Right lobe of liver (tissue), 6 donors: ENCODE measurements around the gene GPR17. TPM values are rescaled to one million over a fixed set of nuclear protein-coding genes. Genes with fewer than 3 reads are reported as not detected.
A peak's percentile ranks its signal among the peaks of the same experiment; 100 is the strongest.

Source experiments
- ATAC-seq, 4 donors: fragments of 200-7000 bp; cut with Tn5 transposase; one replicate each; pipeline ENCODE4 v1.9.1; 2020; ENCODE audit warnings: mild to moderate bottlenecking in 4 of 4, moderate library complexity in 4 of 4
- DNase-seq, 3 donors: peaks; one replicate each; pipeline ENCODE4 v3.0.0-alpha.2; 2020
- H3K27ac ChIP-seq, 3 donors: fragments of 200-600 bp; one replicate each; pipeline ENCODE4 v1.8.0; 2022
- H3K27me3 ChIP-seq, 2 donors: fragments of 200-600 bp; one replicate each; pipeline ENCODE4 v1.8.0; 2022
- H3K36me3 ChIP-seq, 4 donors: fragments of 200-600 bp; sonication (generic) in 1 of 4; one replicate each; pipeline versions ENCODE4 v1.5.1 to v1.8.0; 2017 to 2022; ENCODE audit warnings: control low read depth in 1 of 4
- H3K4me1 ChIP-seq, 4 donors: fragments of 200-600 bp; sonication (generic) in 1 of 4; one replicate each; pipeline versions ENCODE4 v1.5.1 to v1.8.0; 2017 to 2022; ENCODE audit warnings: control low read depth in 1 of 4
- H3K4me3 ChIP-seq, 3 donors: fragments of 200-600 bp; one replicate each; pipeline ENCODE4 v1.8.0; 2022
- H3K9me3 ChIP-seq, 4 donors: fragments of 200-600 bp; sonication (generic) in 1 of 4; one replicate each; pipeline versions ENCODE4 v1.5.1 to v1.8.0; 2017 to 2022; ENCODE audit warnings: control low read depth in 1 of 4
- CTCF ChIP-seq, 4 donors: fragments of 200-600 bp in 3 of 4; fragments of 450-650 bp in 1 of 4; IDR thresholded peaks; one replicate each; pipeline versions ENCODE4 v1.5.1 to v1.8.0; 2016 to 2022; ENCODE audit warnings: antibody characterized with exemption in 4 of 4, mild to moderate bottlenecking in 2 of 4
- POLR2A ChIP-seq: fragments of 450-650 bp; IDR thresholded peaks from one replicate; pipeline ENCODE4 v1.6.1; 2017; ENCODE audit warnings: antibody characterized with exemption, mild to moderate bottlenecking
- WGBS: methylation state at CpG from one replicate; pipeline ENCODE4 v1.1.6; 2018; ENCODE audit warnings: low coverage, low lambda C conversion rate; ENCODE audit not compliant: insufficient coverage; ENCODE audit errors: missing lambda C conversion rate; 5-methylcytosine and 5-hydroxymethylcytosine counted together
- intact Hi-C, 2 donors: fragments of 100-400 bp; cut with DNase I; formaldehyde crosslinking; loops; one replicate each; pipeline versions ENCODE4 v1.11.2 to v1.14.1; 2022
- total RNA-seq, 6 experiments: library from RNA; depleted of rRNA in 2 of 6; stranded (reverse); fragments of >200 nt in 2 of 6; fragmentation: NEBNext Ultra II Directional in 3 of 6; extraction: Animal tissue kit (Norgen Biotek cat#: 25700) in 3 of 6; gene quantifications; one replicate each; pipeline versions ENCODE4 v1.1.0 to v1.2.4, GENCODE V29; 2016 to 2023
- donor health status: DM: no; HTN: yes; CAD: no.
- donor health status: DM: no; HTN: no; CAD: no.
- donor health status: DM: no; HTN: no; CAD: no.
- donor health status: DM: no; HTN: yes; CAD: no.
- donor health status: DM: no; HTN: yes; CAD: no.

Gene GPR17
- total RNA-seq, 6 experiments from 2014 or later, result not detected

- Histone ChIP-seq H3K27ac (no peak overlapping the region), H3K36me3 (peaks cover 0 to 8% (median 3%) of the 10 kb centered on the region in 4 donors), H3K27me3 (no peaks in the 10 kb centered on the region), H3K9me3 (no peaks in the 10 kb centered on the region), H3K4me1 (peaks cover 0 to 10% (median 0%) of the 10 kb centered on the region in 4 donors), H3K4me3 (no peak overlapping the region)
- peak in 2 of 4 donors; percentile 5 to 12 for ATAC-seq
- intact Hi-C loops, result no loop called here
- 40% methylated on average over 1 of the region's 17 CpGs for WGBS
- TF ChIP-seq CTCF (IDR thresholded peaks at IDR 0.05) (peak in 1 of 4 donors; percentile 7), POLR2A (no peak)
- peak in 2 of 3 donors; percentile 17 to 51 for DNase-seq
Measured at GRCh38 chr2:127650041-127650784, 4.3 kb downstream of the GPR17 start.

GRCh38 chr2:127650785-127651380 is 4.9 kb downstream of the GPR17 start:
- H3K27me3 ChIP-seq, result no peaks in the 10 kb centered on the region
- no peak overlapping the region for H3K27ac ChIP-seq
- ATAC-seq (no peak), DNase-seq (peak in 2 of 3 donors; percentile 19 to 45)
- 91% methylated on average over 10 of the region's 28 CpGs for WGBS
- H3K9me3 ChIP-seq, result no peaks in the 10 kb centered on the region
- peaks cover 0 to 10% (median 0%) of the 10 kb centered on the region in 4 donors for H3K4me1 ChIP-seq
- TF ChIP-seq CTCF (IDR thresholded peaks at IDR 0.05) (no peak), POLR2A (no peak)
- H3K36me3 ChIP-seq, result peaks cover 0 to 12% (median 3%) of the 10 kb centered on the region in 4 donors
- intact Hi-C loops, result no loop called here
- no peak overlapping the region for H3K4me3 ChIP-seq

GRCh38 chr2:127651381-127651809 is 5.4 kb downstream of the GPR17 start:
- no peak overlapping the region for H3K27ac ChIP-seq
- DNase-seq (peak in 2 of 3 donors; percentile 15 to 52), ATAC-seq (no peak)
- H3K27me3 ChIP-seq, result no peaks in the 10 kb centered on the region
- WGBS, result 94% methylated on average over 14 of the region's 29 CpGs
- no peaks in the 10 kb centered on the region for H3K9me3 ChIP-seq
- H3K4me3 ChIP-seq, result no peak overlapping the region
- intact Hi-C loops, result no loop called here
- no peak for TF ChIP-seq CTCF (IDR thresholded peaks at IDR 0.05)
- TF ChIP-seq POLR2A, result no peak
- H3K4me1 ChIP-seq, result peaks cover 0 to 10% (median 0%) of the 10 kb centered on the region in 4 donors
- peaks cover 0 to 14% (median 3%) of the 10 kb centered on the region in 4 donors for H3K36me3 ChIP-seq

- H3K9me3 ChIP-seq, result no peaks in the 10 kb centered on the region
- WGBS, result 70% methylated on average over 12 of the region's 14 CpGs
- TF ChIP-seq CTCF (IDR thresholded peaks at IDR 0.05), result no peak
- no peak for TF ChIP-seq POLR2A
- no peak overlapping the region for H3K27ac ChIP-seq
- peak in 2 of 3 donors; percentile 32 to 50 for DNase-seq
- intact Hi-C loops, result no loop called here
- peaks cover 0 to 17% (median 5%) of the 10 kb centered on the region in 4 donors for H3K36me3 ChIP-seq
- no peaks in the 10 kb centered on the region for H3K27me3 ChIP-seq
- peaks cover 0 to 10% (median 0%) of the 10 kb centered on the region in 4 donors for H3K4me1 ChIP-seq
- ATAC-seq, result peak; percentile 6 to 24 (median 15)
- no peak overlapping the region for H3K4me3 ChIP-seq
Measured at GRCh38 chr2:127651971-127652550, 6.1 kb downstream of the GPR17 start.
